ENCODE data around the gene RAPGEF6. TPM values are rescaled to one million over a fixed set of nuclear protein-coding genes. Genes with fewer than 3 reads are reported as not detected.
"Not testable (repeated sequence)": the region's sequence is repeated elsewhere in the genome, so short reads cannot be mapped to it uniquely, and the experiment has no call there.

Gene RAPGEF6
- total RNA-seq, 1 donor, result 15.9 TPM

DNA sequence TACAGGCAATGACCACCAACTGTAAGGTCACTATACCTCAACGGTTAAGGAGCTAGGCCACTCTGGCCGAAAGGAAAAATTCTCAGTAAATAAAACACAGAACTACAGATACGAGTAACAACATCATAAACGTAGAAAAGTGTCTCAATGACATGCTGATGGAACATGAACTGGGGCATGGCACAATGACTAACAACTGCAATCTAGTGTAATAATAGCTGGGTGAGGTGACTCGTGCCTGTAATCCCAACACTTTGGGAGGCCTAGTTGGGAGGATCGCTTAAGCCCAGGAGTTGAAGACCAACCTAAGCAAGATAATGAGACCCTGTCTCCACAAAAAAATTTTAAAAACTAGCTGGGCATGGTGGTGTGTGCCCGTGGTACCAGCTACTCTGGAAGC lies 9.8 kb upstream of the RAPGEF6 start:
- no peak for DNase-seq (ENCODE audit: low read depth in 2 of 3, low spot score in 2 of 3)

DNA sequence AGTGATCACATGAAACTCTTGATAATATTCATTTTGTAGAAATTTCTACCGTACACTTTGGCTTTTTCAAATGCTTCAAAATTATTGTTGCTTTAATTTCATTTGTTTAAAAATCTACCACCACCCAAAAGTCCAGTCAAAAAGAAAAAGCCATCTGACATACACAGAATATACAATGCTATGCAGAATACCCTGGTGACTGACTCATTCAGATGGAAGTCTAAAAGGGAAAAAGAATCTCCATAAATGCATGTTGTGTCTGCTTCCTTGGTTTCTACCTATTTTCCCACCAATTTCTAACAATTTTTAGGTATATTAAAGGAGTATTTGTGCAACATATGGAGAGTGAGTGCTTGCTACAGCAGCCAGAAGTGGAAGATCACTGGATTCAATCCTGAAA lies 9.3 kb upstream of the RAPGEF6 start:
- no peak for DNase-seq (ENCODE audit: low read depth in 2 of 3, low spot score in 2 of 3)

DNA sequence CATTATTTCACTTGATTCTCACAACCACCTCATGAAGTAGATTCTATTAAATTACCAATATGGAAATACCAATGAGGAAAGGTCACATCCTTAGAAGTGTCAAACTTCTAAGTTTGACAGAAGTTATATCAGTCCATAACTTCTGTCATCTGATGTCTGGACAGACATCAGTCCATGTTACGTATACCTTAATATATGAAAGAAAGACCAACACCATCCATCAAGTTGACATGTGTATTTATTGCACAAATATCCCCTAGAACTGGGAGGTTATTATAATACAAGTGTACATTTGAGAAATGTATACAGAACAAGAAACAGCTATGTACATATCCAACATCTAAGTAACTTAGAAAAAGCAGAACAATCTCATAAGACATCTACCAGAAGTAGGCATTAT lies 6.5 kb upstream of the RAPGEF6 start:
- no peak for DNase-seq (ENCODE audit: low read depth in 2 of 3, low spot score in 2 of 3)

DNA sequence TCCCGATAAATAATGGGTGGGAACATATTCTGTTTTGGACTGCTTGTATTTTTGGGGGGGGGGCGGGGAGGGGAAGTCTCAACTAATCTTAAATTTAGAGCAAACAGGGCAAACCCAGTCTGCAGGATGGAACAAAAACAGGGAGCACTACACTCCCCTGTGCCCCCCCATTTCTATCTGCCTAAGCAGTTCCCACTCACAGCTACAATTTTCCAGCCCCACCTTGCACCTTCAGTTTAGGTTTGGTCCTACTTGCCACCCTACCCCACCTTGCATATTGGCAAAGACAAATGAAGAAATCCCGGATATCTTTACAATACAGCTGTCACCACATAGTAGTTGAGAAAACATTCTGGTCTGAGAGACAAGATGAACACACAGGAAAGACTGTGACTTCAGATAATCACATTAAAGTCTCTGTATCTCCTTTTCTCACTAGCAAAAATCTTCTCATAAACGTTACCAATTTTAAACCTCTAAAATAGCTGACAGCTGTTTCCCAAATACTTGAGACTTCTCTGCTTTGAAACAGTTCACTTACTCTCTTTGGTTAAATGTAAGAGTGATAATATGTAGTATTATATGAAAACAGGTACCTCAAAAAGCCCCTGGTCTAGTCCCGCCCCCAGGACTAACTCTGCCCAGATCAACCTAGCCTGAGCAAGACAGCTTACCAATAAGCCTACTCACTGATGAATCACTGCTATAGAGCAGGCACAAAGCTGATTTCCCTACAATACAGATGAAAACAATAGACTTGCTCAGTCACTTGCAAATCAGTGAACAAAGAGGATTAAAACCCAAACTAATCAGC lies 5.2 kb upstream of the RAPGEF6 start:
- peak in 2 of 3 donors; percentile 80 to 93 for DNase-seq (ENCODE audit: low read depth in 2 of 3, low spot score in 2 of 3)

DNA sequence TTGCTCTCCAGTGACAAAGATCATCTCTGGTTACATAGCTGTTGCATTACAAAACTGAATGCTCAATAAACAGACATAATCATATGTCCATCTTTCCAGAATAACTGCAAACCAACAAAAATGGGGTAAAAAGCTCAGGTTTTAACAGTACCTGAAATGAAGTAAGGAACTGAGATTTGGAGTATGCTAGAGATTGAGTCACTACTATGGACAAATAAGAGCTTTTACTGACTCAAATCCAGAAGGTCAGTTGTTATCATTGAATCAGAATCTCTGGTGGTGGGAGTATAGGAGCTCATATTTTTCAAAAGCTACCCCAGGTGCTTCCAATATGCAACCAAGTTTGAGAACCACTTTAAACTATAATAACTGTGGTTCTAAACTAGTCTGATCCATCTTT lies 4.1 kb upstream of the RAPGEF6 start:
- DNase-seq (ENCODE audit: low read depth in 2 of 3, low spot score in 2 of 3), result no peak

DNA sequence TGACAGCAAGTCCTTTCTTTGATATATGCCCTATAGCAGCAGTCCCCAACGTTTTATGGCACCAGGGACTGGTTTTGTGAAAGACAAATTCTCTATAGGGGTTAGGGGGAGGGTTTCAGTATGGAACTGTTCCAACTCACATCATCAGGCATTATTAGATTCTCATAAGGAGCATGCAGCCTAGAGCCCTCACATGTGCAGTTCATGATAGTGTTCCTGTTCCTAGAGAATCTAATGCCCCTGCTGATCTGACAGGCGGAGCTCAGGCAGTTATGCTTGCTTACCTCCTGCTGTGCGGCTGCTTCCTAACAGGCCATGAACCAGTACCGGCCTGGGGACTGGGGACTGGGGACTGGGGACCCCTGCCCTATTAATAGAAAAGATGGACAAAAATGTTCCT lies 2.7 kb upstream of the RAPGEF6 start:
- DNase-seq (ENCODE audit: low read depth in 2 of 3, low spot score in 2 of 3), result no peak

DNA sequence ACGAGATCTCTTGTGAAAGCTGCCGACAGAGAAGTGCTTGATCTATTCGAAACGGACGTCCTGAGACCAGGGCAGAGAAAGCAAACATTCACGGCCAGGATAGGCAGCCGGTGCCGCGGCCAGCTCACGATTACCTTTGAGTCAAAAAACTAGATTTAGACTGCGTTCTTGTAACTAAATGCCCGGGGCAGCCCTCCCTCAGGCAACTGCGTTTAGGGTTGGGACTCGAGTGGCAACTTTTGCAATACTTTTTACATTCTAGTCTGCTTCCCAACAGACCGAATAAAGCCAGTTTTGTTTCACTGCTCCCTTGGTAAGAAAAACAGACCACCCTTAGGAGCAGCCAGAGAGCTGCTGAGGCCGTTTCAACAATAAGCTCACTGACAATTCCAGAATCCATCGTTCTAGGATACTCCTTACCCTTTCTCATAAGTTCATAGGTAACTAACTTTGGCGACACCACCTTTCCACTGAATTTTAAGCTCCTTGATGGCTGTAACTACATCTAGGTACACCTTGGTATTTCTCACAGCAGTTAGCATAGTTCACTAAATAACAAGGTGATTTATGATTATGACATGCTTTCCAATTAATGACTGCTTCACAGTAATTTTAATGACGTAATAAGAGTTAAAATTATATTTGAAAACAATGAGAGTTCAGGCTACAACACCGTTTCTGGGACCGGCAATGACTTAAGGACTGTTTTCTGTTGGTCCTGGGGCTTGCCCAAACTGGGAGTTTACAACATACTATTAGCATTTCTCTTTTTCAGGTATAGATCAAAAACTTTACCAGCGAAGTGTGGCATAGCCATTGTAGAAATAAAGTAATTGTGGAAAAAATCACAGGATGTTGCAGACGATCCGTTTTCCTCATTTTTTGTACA lies 899 bp upstream of the RAPGEF6 start:
- peak in 2 of 3 donors; percentile 24 to 45 for DNase-seq (ENCODE audit: low read depth in 2 of 3, low spot score in 2 of 3)

DNA sequence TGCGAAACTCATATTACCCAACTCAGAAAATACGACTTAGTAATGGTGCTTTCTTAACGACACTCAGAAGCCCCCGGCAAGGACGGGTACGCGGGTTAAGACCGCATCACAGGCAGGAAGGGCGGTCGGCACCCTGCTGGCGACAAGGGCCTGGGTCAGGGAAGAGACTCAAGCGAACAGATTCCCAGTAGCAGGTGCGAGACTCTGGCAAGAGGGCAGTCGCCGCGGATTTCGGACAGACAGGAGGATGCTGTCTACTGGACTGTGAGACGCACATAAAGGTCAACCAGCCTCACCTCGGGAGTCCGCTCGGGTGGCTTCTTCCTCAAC lies 398 bp downstream of the RAPGEF6 start:
- peak in 2 of 3 donors; percentile 78 to 89 for DNase-seq (ENCODE audit: low read depth in 2 of 3, low spot score in 2 of 3)

DNA sequence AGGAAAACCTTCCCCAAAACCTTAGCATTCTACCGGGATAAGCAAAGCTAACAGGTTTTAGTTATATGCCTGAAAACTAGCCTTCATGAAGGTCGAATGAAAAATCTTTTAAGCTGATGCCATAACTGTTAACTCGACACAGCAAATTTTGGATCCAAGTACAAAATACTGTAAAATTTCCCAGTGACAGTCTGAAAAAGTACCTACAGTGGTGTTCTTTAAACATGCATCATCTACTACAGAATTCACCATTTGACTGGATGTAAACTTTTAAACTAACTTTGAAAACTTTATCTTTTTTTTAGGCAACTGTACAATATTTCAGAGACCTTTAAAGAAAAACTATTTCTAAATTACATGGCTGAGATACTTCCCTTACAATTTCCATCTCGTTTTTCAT lies 791 bp downstream of the RAPGEF6 start:
- no peak for DNase-seq (ENCODE audit: low read depth in 2 of 3, low spot score in 2 of 3)

DNA sequence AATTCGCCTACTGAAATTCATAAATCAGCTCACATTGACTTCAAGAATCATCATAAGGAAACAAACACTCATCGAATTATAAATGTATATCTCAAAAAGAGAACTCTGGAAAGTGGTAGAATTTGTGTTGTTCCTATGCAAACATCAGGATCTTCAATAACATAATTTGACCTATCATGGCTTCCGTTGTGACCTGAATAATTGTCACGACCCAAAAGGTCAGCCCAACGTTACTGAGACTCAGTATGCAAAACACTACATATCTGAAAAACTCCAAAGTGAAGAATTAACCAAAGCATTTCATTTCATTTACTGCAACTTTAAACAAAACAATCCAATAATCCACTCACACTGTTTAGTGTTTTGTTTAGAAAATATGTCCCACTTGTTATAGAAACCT lies 1.2 kb downstream of the RAPGEF6 start:
- DNase-seq (ENCODE audit: low read depth in 2 of 3, low spot score in 2 of 3), result no peak

DNA sequence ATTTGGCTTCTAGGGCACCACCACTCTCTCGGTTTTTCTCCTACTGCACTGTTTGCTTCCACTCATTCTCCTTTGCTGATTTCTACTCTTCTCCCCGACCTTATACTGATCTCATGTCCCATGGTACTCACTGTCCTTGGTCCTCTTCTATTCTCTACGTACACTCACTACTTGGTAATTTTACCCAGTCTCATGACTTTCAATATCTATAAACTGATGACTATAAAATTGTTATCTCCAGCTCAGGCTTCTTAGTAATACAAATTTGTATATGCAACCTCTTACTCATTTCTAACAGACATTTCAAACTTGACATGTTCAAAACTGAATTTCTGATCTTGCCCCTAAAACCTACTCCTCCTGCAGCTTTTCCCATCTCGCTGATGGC lies 4.1 kb downstream of the RAPGEF6 start:
- DNase-seq (ENCODE audit: low read depth in 2 of 3, low spot score in 2 of 3), result no peak

DNA sequence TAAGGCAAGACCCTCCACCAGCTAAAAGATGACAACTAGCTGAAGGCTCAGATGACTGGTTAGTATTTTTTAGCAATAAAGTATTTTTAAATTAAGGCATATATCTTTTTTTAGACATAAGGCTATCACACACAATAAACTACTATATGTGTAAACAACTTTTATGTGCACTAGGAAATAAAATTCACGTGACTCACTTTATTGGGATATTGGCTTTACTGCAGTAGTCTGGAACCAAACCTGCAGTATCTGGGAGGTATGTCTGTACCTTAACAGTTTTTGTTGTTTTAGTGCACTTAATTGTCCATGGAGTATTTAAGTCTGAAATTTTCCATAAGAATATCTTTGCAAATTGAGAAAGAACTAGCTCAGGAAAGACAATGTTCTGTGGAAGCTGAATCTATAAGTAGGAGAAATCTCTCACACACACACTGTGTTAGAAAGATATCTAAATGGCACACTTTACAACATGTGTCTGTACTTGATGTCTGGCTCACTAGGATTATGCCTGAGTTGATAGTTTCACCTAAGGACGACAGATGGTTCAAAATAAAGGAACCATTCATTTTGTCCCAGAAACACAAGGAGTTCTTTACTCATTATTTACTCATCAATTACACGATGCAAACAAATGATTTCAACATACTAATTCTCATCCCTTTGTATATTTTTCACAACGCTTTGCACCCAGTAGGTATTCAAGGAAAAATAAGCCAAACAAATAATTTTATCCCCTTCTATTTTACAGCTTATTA lies 4.6 kb downstream of the RAPGEF6 start:
- DNase-seq (ENCODE audit: low read depth in 2 of 3, low spot score in 2 of 3), result no peak

DNA sequence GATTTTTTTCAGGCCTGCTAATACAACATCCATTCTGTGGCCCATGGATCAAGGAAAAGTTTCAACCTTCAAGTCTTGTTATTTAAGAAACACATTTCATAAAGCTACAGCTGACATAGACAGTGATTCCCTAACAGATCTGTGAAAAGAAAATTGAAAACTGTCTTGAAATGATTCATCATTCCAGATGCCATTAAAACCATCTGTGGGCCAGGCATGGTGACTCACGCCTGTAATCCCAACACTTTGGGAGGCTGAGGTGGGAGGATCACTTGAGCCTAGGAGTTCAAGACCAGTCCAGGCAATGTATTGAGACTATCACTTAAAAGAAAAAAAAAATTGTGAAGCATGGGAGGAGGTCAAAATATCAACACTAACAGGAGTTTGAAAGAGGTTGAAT lies 6.0 kb downstream of the RAPGEF6 start:
- no peak for DNase-seq (ENCODE audit: low read depth in 2 of 3, low spot score in 2 of 3)

DNA sequence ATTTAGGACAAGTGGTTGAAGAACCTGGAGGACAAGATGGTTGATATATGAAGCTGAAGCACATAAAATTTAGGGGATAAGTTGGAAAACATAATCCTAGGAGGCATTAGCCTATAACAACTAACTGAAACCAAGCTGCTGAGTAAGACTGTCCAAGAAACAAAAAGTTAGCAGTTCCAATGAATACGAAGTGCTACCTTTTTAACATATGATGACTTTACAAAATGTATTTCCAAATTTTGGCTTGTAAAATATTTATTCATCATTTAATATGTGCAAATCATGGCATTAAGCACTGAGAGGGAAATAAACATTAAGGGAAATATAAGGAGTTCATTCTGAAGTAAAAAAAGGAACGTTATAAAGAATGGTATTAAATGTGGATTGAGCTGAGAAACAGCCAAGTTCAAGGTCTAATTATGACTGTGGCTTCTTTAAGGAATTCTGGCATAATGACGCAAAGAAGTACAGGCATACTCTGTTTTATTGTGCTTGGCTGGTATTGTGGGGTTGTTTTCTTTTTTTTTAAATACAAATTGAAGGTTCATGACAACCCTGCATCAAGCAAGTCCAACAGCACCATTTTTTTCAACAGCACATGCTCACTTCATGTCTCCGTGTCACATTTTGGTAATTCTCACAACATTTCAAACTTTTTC lies 7.7 kb downstream of the RAPGEF6 start:
- DNase-seq (ENCODE audit: low read depth in 2 of 3, low spot score in 2 of 3), result no peak

DNA sequence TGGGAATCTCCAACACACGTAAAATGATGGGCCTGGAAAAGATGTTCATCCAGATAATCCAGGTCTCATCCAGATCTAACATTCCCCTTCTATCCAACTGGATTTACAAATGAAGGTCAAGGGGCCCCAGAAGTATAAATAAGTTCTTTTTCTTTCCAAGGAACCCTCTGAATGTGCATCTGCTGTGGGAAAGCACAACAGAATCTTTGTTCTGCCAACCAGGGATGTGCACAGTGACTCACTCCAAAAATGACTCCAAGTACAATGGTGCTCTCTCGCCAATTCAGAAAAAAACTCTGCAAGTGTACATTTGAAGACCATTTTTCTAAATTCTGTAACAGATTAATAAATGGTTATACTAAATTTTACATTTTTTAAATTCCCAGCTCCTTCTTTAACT lies 12.4 kb downstream of the RAPGEF6 start:
- no peak for DNase-seq (ENCODE audit: low read depth in 2 of 3, low spot score in 2 of 3)

DNA sequence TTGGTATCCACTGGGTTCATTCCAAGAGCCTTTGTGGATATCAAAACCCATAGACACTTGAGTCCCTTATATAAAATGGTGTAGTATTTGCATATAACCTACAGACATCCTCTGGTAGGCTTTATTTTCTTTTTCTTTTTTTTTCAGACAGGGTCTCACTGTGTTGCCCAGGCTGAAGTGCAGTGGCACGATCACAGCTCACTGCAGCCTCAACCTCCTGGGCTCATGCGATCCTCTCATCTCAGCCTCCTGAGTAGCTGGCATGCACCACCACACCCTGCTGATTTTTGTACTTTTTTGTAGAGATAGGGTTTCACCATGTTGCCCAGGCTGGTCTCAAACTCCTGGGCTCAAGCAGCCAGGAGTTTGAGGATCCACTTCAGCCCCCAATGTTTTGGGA lies 13.9 kb downstream of the RAPGEF6 start:
- not testable (repeated sequence) for DNase-seq (ENCODE audit: low read depth in 2 of 3, low spot score in 2 of 3)

DNA sequence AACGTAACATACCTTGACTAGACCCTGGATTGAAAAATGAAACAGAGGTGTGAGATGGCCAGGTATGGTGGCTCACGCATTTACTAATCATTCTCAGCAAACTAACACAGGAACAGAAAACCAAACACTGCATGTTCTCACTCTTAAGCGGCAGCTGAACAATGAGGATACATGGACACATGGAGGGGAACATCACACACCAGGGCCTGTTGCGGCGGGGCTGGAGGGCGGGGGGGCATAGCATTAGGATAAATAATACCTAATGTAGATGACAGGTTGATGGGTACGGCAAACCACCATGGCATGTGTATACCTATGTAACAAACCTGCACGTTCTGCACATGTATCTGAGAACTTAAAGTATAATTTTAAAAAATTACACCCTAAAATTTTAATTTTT lies 15.9 kb downstream of the RAPGEF6 start:
- no peak for DNase-seq (ENCODE audit: low read depth in 2 of 3, low spot score in 2 of 3)

DNA sequence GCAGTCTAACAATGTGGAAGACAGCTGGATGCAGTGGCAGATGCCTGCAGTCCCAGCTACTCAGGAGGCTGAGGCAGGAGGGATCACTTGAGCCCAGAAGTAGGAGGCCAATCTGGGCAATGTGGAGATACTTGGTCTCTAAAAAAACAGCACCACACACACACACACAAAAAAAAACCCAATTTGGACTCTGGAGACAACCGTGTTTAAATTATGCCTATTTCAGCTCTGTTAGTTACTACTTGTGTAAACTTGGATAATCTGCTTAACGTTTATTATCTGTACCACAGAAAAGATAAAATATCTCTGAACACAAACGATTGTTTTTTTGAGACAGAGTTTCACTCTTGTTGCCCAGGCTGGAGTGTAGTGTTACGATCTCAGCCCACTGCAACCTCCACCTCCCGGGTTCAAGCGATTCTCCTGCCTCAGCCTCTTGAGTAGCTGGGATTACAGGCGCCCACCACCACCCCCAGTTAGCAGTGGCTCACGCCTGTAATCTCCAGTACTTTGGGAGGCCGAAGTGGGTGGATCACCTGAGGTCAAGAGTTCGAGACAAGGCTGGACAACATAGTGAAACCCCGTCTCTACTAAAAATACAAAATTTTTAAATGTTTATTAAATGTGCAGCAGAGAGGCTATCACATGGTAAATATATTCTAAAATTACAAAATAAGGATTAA lies 17.7 kb downstream of the RAPGEF6 start:
- DNase-seq (ENCODE audit: low read depth in 2 of 3, low spot score in 2 of 3), result no peak

DNA sequence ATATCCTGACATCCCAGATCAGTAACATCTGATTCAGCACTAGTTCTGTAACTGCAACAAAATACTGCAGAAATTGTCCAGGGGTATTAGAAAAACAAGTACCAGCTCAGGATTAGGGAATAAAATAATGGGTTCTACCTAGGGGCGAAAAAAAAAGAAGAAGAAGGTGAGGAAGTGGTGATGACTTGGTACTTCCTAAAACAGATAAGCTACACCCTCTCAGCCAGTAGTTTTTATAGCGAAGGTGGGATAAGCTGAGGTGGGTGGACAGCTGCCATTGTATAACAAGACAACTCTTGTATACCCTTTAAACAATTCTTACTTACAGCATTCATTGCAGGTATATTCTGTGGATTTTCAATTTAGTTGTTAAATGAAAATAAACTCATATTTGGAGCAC lies 19.1 kb downstream of the RAPGEF6 start:
- peak in 1 of 3 donors; percentile 20 for DNase-seq (ENCODE audit: low read depth in 2 of 3, low spot score in 2 of 3)

DNA sequence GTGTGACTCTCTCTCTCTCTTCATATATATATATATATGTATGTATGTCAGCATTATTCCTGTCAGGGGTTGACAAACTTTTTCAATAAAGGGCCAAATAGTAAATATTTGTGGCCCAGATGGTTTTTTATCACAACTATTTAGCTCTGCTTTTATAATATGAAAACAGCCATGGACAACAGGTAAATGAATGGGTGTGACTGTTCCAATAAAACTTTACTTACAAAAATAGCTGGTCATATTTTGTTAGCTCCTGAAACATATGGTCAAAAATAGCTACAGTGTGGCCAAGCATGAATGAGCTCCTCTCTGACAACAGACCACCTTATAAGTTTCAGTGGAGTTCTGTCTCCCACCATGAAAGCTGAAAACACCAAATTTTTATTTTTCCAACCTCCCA lies 21.6 kb downstream of the RAPGEF6 start:
- no peak for DNase-seq (ENCODE audit: low read depth in 2 of 3, low spot score in 2 of 3)
